ENCODE results near the gene TSC22D4. TPM values are rescaled to one million over a fixed set of nuclear protein-coding genes. Genes with fewer than 3 reads are reported as not detected.
"Not testable (repeated sequence)": the region's sequence is repeated elsewhere in the genome, so short reads cannot be mapped to it uniquely, and the experiment has no call there.

TSC22D4 gene
- total RNA-seq, 1 donor from 2014 or later, result 32.2 TPM

GRCh38 chr7:100449190-100449795, 29.7 kb downstream of the TSC22D4 start:
- DNase-seq (ENCODE audit: low spot score, unreplicated experiment), result no peak
- H3K36me3 Mint-ChIP-seq (ENCODE audit: insufficient read depth), result no peaks in the 10 kb centered on the region
- no peaks in the 10 kb centered on the region for H3K9me3 Mint-ChIP-seq (ENCODE audit: low read depth)
- H3K4me1 Mint-ChIP-seq (ENCODE audit: low read depth), result no peaks in the 10 kb centered on the region
- no peak overlapping the region for H3K27ac Mint-ChIP-seq
- no peak overlapping the region for H3K4me3 Mint-ChIP-seq (ENCODE audit: low read depth)
- TF ChIP-seq CTCF (IDR thresholded peaks at IDR 0.05; ENCODE audit: unreplicated experiment), result no peak
- no peaks in the 10 kb centered on the region for H3K27me3 Mint-ChIP-seq

GRCh38 chr7:100447363-100447762, 31.7 kb downstream of the TSC22D4 start:
- not testable (repeated sequence) for H3K9me3 Mint-ChIP-seq (ENCODE audit: low read depth); H3K27me3 Mint-ChIP-seq; H3K4me3 Mint-ChIP-seq (ENCODE audit: low read depth); H3K36me3 Mint-ChIP-seq (ENCODE audit: insufficient read depth); H3K27ac Mint-ChIP-seq; H3K4me1 Mint-ChIP-seq (ENCODE audit: low read depth); DNase-seq (ENCODE audit: low spot score, unreplicated experiment)

- Mint-ChIP-seq H3K4me3 (ENCODE audit: low read depth) (no peak overlapping the region), H3K27me3 (no peaks in the 10 kb centered on the region), H3K9me3 (ENCODE audit: low read depth) (no peaks in the 10 kb centered on the region), H3K36me3 (ENCODE audit: insufficient read depth) (no peaks in the 10 kb centered on the region), H3K27ac (no peak overlapping the region), H3K4me1 (ENCODE audit: low read depth) (no peaks in the 10 kb centered on the region)
- TF ChIP-seq CTCF (IDR thresholded peaks at IDR 0.05; ENCODE audit: unreplicated experiment), result no peak
- no peak for DNase-seq (ENCODE audit: low spot score, unreplicated experiment)
Observed at GRCh38 chr7:100446040-100446439, 33.0 kb downstream of the TSC22D4 start.

GRCh38 chr7:100444311-100445278, 34.4 kb downstream of the TSC22D4 start:
- Mint-ChIP-seq H3K4me3 (ENCODE audit: low read depth) (no peak overlapping the region), H3K36me3 (ENCODE audit: insufficient read depth) (no peaks in the 10 kb centered on the region), H3K27ac (peak overlapping the region; percentile 13), H3K27me3 (no peaks in the 10 kb centered on the region), H3K9me3 (ENCODE audit: low read depth) (no peaks in the 10 kb centered on the region), H3K4me1 (ENCODE audit: low read depth) (no peaks in the 10 kb centered on the region)
- no peak for DNase-seq (ENCODE audit: low spot score, unreplicated experiment)
- no peak for TF ChIP-seq CTCF (IDR thresholded peaks at IDR 0.05; ENCODE audit: unreplicated experiment)

GRCh38 chr7:100443096-100443840, 35.7 kb downstream of the TSC22D4 start:
- TF ChIP-seq CTCF (IDR thresholded peaks at IDR 0.05; ENCODE audit: unreplicated experiment), result no peak
- no peak overlapping the region for H3K4me3 Mint-ChIP-seq (ENCODE audit: low read depth)
- no peak for DNase-seq (ENCODE audit: low spot score, unreplicated experiment)
- H3K27me3 Mint-ChIP-seq, result no peaks in the 10 kb centered on the region
- no peaks in the 10 kb centered on the region for H3K9me3 Mint-ChIP-seq (ENCODE audit: low read depth)
- H3K36me3 Mint-ChIP-seq (ENCODE audit: insufficient read depth), result no peaks in the 10 kb centered on the region
- H3K4me1 Mint-ChIP-seq (ENCODE audit: low read depth), result peaks cover under 1% of the 10 kb centered on the region
- H3K27ac Mint-ChIP-seq, result peak overlapping the region; percentile 80

Measured in progenitor cell of endocrine pancreas (in vitro differentiated cells).